GM23248 (cell line): ENCODE measurements around the gene INTS2. TPM values are rescaled to one million over a fixed set of nuclear protein-coding genes. Genes with fewer than 3 reads are reported as not detected.
"Not testable (repeated sequence)": the region's sequence is repeated elsewhere in the genome, so short reads cannot be mapped to it uniquely, and the experiment has no call there.

Experiments
- DNase-seq: peaks from one replicate; pipeline ENCODE4 v3.0.0-alpha.2; 2015
- H2AFZ ChIP-seq: fragments of 200-600 bp; sonication (generic); 2 replicates; pipeline ENCODE4 v1.6.1; 2016; ENCODE audit warnings: antibody characterized with exemption
- H3F3A ChIP-seq: fragments of 200-600 bp; sonication (generic); 2 replicates; pipeline ENCODE4 v1.6.1; 2016; ENCODE audit warnings: mild to moderate bottlenecking, antibody characterized with exemption, mixed run types; ENCODE audit not compliant: insufficient read depth
- H3K27ac ChIP-seq: fragments of 200-600 bp; sonication (generic); 2 replicates; pipeline ENCODE4 v1.5.1; 2016; ENCODE audit warnings: mild to moderate bottlenecking
- H3K27me3 ChIP-seq: fragments of 200-600 bp; sonication (generic); replicated peaks from 2 replicates; pipeline ENCODE4 v1.6.1; 2016; ENCODE audit warnings: mild to moderate bottlenecking; ENCODE audit not compliant: insufficient read depth
- H3K36me3 ChIP-seq: fragments of 200-600 bp; sonication (generic); 2 replicates; pipeline ENCODE4 v1.6.1; 2016; ENCODE audit warnings: low read depth, mild to moderate bottlenecking
- H3K4me1 ChIP-seq: fragments of 200-600 bp; sonication (generic); 2 replicates; pipeline ENCODE4 v1.6.1; 2016; ENCODE audit warnings: mild to moderate bottlenecking; ENCODE audit not compliant: insufficient read depth
- H3K4me2 ChIP-seq: fragments of 200-600 bp; sonication (generic); one replicate; pipeline ENCODE4 v1.6.1; 2016; ENCODE audit warnings: mild to moderate bottlenecking; ENCODE audit not compliant: unreplicated experiment
- H3K4me3 ChIP-seq: fragments of 200-600 bp; sonication (generic); 2 replicates; pipeline ENCODE4 v1.5.1; 2016; ENCODE audit warnings: mild to moderate bottlenecking
- H3K79me2 ChIP-seq: fragments of 200-600 bp; sonication (generic); 2 replicates; pipeline ENCODE4 v1.6.1; 2016; ENCODE audit warnings: mild to moderate bottlenecking; ENCODE audit not compliant: insufficient read depth
- H3K9ac ChIP-seq: fragments of 200-600 bp; sonication (generic); 2 replicates; pipeline ENCODE4 v1.6.1; 2016; ENCODE audit warnings: mild to moderate bottlenecking
- H3K9me2 ChIP-seq: fragments of 200-600 bp; sonication (generic); 2 replicates; pipeline ENCODE4 v1.6.1; 2016; ENCODE audit warnings: mixed run types, mild to moderate bottlenecking, moderate library complexity; ENCODE audit not compliant: insufficient read depth
- H3K9me3 ChIP-seq: fragments of 200-600 bp; sonication (generic); one replicate; pipeline ENCODE4 v1.6.1; 2017; ENCODE audit warnings: low read depth
- H4K20me1 ChIP-seq: fragments of 200-600 bp; sonication (generic); 2 replicates; pipeline ENCODE4 v1.6.0; 2016; ENCODE audit not compliant: insufficient read depth
- EZH2 ChIP-seq: fragments of 200-600 bp; sonication (generic); IDR thresholded peaks from 2 replicates; pipeline ENCODE4 v1.6.1; 2018; ENCODE audit warnings: antibody characterized with exemption, mild to moderate bottlenecking; ENCODE audit not compliant: insufficient read depth, poor library complexity, severe bottlenecking
- EZH2phosphoT487 ChIP-seq: fragments of 200-600 bp; sonication (generic); IDR thresholded peaks from 2 replicates; pipeline ENCODE4 v1.6.1; 2018; ENCODE audit warnings: antibody characterized with exemption, moderate library complexity, mild to moderate bottlenecking, low read depth; ENCODE audit not compliant: insufficient read depth
- WGBS, 2 experiments: methylation state at CpG; one replicate each; pipeline ENCODE4 v1.1.6; 2015 to 2017; ENCODE audit warnings: low lambda C conversion rate in 2 of 2, low coverage in 1 of 2; ENCODE audit errors: missing lambda C conversion rate in 2 of 2; 5-methylcytosine and 5-hydroxymethylcytosine counted together
- in situ Hi-C: fragments of 300-500 bp; cut with MboI; formaldehyde crosslinking; loops from 2 replicates; pipeline ENCODE4 v1.15.0; 2020
- polyA plus RNA-seq: library from polyadenylated mRNA; unstranded; fragments of >200 nt; fragmentation: Nextera tagmentation; extraction: Ambion mirVana; gene quantifications from 2 replicates; pipeline ENCODE4 v1.2.1, GENCODE V29; 2016
- total RNA-seq: library from RNA; depleted of rRNA; stranded (reverse); fragments of >200 nt; shearing (Covaris generic); gene quantifications from 2 replicates; pipeline ENCODE4 v1.2.3, GENCODE V29; 2014

INTS2 gene
- total and polyA plus RNA-seq, 2 experiments from 2014 or later: 3.2 to 7.8 TPM

- Histone ChIP-seq H3K79me2 (no peaks in the 10 kb centered on the region), H3K36me3 (no peaks in the 10 kb centered on the region; the same call in 1 of the 2 replicates), H2AFZ (no peak overlapping the region), H3K4me1 (no peaks in the 10 kb centered on the region), H3K4me2 (no peak overlapping the region), H3K4me3 (no peak overlapping the region), H3F3A (no peaks in the 10 kb centered on the region), H3K27me3 (no peaks in the 10 kb centered on the region), H3K9ac (no peak overlapping the region), H3K9me2 (no peaks in the 10 kb centered on the region), H4K20me1 (no peaks in the 10 kb centered on the region), H3K9me3 (no peaks in the 10 kb centered on the region), H3K27ac (no peak overlapping the region)
- DNase-seq: no peak
- TF ChIP-seq EZH2 (no peak), EZH2phosphoT487 (no peak)
- in situ Hi-C loops: loop anchor here (25.0 kb wide), 1 partner anchor 388 kb away; no protein-coding TSS in a partner anchor
- 94% methylated on average over 2 of the region's 2 CpGs for WGBS, 2 experiments
Observed at GRCh38 chr17:61825448-61826137, 102.2 kb downstream of the INTS2 start.

GRCh38 chr17:61822326-61823285 lies 105.2 kb downstream of the INTS2 start:
- no peak overlapping the region for H2AFZ ChIP-seq
- H3K36me3 ChIP-seq: no peaks in the 10 kb centered on the region
- H3K4me2 ChIP-seq: no peak overlapping the region
- 98 to 99% methylated on average over 6 of the region's 6 CpGs for WGBS, 2 experiments
- H3K9ac ChIP-seq: no peak overlapping the region
- DNase-seq: no peak
- H3K79me2 ChIP-seq: no peaks in the 10 kb centered on the region
- no peaks in the 10 kb centered on the region for H4K20me1 ChIP-seq
- no peaks in the 10 kb centered on the region for H3K9me2 ChIP-seq
- H3K27ac ChIP-seq: no peak overlapping the region
- H3K4me1 ChIP-seq: no peaks in the 10 kb centered on the region
- no peaks in the 10 kb centered on the region for H3K9me3 ChIP-seq
- in situ Hi-C loops: no loop called here
- no peaks in the 10 kb centered on the region for H3F3A ChIP-seq
- H3K4me3 ChIP-seq: no peak overlapping the region
- no peak for TF ChIP-seq EZH2phosphoT487
- no peak for TF ChIP-seq EZH2
- no peaks in the 10 kb centered on the region for H3K27me3 ChIP-seq

GRCh38 chr17:61821655-61822054 lies 106.1 kb downstream of the INTS2 start:
- Histone ChIP-seq H4K20me1 (no peaks in the 10 kb centered on the region), H3F3A (no peaks in the 10 kb centered on the region), H3K79me2 (no peaks in the 10 kb centered on the region), H3K9me3 (no peaks in the 10 kb centered on the region), H3K9ac (no peak overlapping the region), H3K4me3 (no peak overlapping the region), H3K36me3 (no peaks in the 10 kb centered on the region), H2AFZ (no peak overlapping the region), H3K4me1 (no peaks in the 10 kb centered on the region), H3K27ac (no peak overlapping the region), H3K4me2 (no peak overlapping the region), H3K9me2 (no peaks in the 10 kb centered on the region), H3K27me3 (no peaks in the 10 kb centered on the region)
- in situ Hi-C loops: no loop called here
- DNase-seq: no peak
- no peak for TF ChIP-seq EZH2
- no peak for TF ChIP-seq EZH2phosphoT487
- WGBS, 2 experiments: 95 to 99% methylated on average over 4 of the region's 4 CpGs

- H3K9ac ChIP-seq, H3K4me1 ChIP-seq, H3K27me3 ChIP-seq, H3K79me2 ChIP-seq, H3K27ac ChIP-seq, H3F3A ChIP-seq, H3K9me3 ChIP-seq, H3K4me3 ChIP-seq, H4K20me1 ChIP-seq, H3K36me3 ChIP-seq, H3K9me2 ChIP-seq, DNase-seq, in situ Hi-C loops, H3K4me2 ChIP-seq, H2AFZ ChIP-seq: not testable (repeated sequence)
- WGBS, 2 experiments: 97 to 99% methylated on average over 3 of the region's 3 CpGs
Observed at GRCh38 chr17:61819265-61819664, 108.5 kb downstream of the INTS2 start.
